Prostate gland (tissue), 2 donors: ENCODE results near the gene RPLP1. TPM values are rescaled to one million over a fixed set of nuclear protein-coding genes. Genes with fewer than 3 reads are reported as not detected.

Source experiments
- DNase-seq: peaks from one replicate; pipeline ENCODE4 v3.0.0-alpha.2; 2019; ENCODE audit warnings: low spot score
- H3K27ac ChIP-seq, 2 donors: fragments of 200-600 bp; sonication (generic); 2 replicates each; pipeline ENCODE4 v1.5.1; 2017 to 2019
- H3K27me3 ChIP-seq: fragments of 200-600 bp; sonication (generic); replicated peaks from 2 replicates; pipeline ENCODE4 v1.5.1; 2019; ENCODE audit not compliant: insufficient read depth
- H3K36me3 ChIP-seq, 2 donors: fragments of 200-600 bp; sonication (generic); 1 replicate in 1 of 2; 2 replicates in 1 of 2; pipeline versions ENCODE4 v1.5.1 to v1.8.1; 2017 to 2019
- H3K4me1 ChIP-seq: fragments of 200-600 bp; sonication (generic); replicated peaks from 2 replicates; pipeline ENCODE4 v1.5.1; 2019
- H3K4me3 ChIP-seq, 2 donors: fragments of 200-600 bp; sonication (generic); 2 replicates each; pipeline ENCODE4 v1.5.1; 2017 to 2019
- H3K9me3 ChIP-seq: fragments of 200-600 bp; sonication (generic); 2 replicates; pipeline ENCODE4 v1.5.1; 2017
- CTCF ChIP-seq, 4 experiments: fragments of 200-600 bp in 2 of 4; fragments of 450-650 bp in 2 of 4; sonication (generic) in 2 of 4; IDR thresholded peaks; 1 replicate in 3 of 4; 2 replicates in 1 of 4; pipeline ENCODE4 v1.5.1; 2016 to 2019; ENCODE audit warnings: antibody characterized with exemption in 4 of 4, mild to moderate bottlenecking in 2 of 4, moderate library complexity in 2 of 4
- POLR2A ChIP-seq: fragments of 450-650 bp; IDR thresholded peaks from one replicate; pipeline ENCODE4 v1.6.1; 2016; ENCODE audit warnings: antibody characterized with exemption, mild to moderate bottlenecking
- POLR2AphosphoS5 ChIP-seq: sonication (generic); formaldehyde crosslinking; IDR thresholded peaks from one replicate; pipeline ENCODE4 v1.6.1; 2017; ENCODE audit warnings: antibody characterized with exemption
- WGBS: methylation state at CpG from one replicate; pipeline ENCODE4 v1.1.5; 2018; 5-methylcytosine and 5-hydroxymethylcytosine counted together
- intact Hi-C: fragments of 100-400 bp; cut with DNase I; formaldehyde crosslinking; loops from one replicate; pipeline ENCODE4 v1.14.2; 2022
- total RNA-seq, 2 donors: library from RNA; depleted of rRNA; stranded (reverse); fragments of >200 nt; gene quantifications; one replicate each; pipeline ENCODE4 v1.1.0, GENCODE V29; 2016

The RPLP1 gene
- total RNA-seq, 2 donors from 2014 or later = 593 to 930 TPM

- no peak overlapping the region for H3K27ac ChIP-seq
- no peaks in the 10 kb centered on the region for H3K4me1 ChIP-seq
- DNase-seq = no peak
- 87% methylated on average over 2 of the region's 2 CpGs for WGBS
- no peak for TF ChIP-seq POLR2A
- no peak for TF ChIP-seq CTCF (IDR thresholded peaks at IDR 0.05)
- TF ChIP-seq POLR2AphosphoS5 = no peak
- H3K4me3 ChIP-seq = no peak overlapping the region
- H3K9me3 ChIP-seq = no peaks in the 10 kb centered on the region
- H3K36me3 ChIP-seq = no peaks in the 10 kb centered on the region
- intact Hi-C loops = no loop called here
- no peaks in the 10 kb centered on the region for H3K27me3 ChIP-seq
Measured at GRCh38 chr15:69424001-69424400, 28.6 kb upstream of the RPLP1 start.

- no peak for TF ChIP-seq CTCF (IDR thresholded peaks at IDR 0.05)
- no peaks in the 10 kb centered on the region for H3K9me3 ChIP-seq
- intact Hi-C loops = no loop called here
- no peak overlapping the region for H3K27ac ChIP-seq
- no peaks in the 10 kb centered on the region for H3K27me3 ChIP-seq
- H3K4me3 ChIP-seq = no peak overlapping the region
- no peak for DNase-seq
- no peaks in the 10 kb centered on the region for H3K4me1 ChIP-seq
- WGBS = 88% methylated on average over 1 of the region's 1 CpG
- no peaks in the 10 kb centered on the region for H3K36me3 ChIP-seq
Measured at GRCh38 chr15:69424748-69425413, 27.7 kb upstream of the RPLP1 start.

- Histone ChIP-seq H3K4me1 (no peaks in the 10 kb centered on the region), H3K9me3 (no peaks in the 10 kb centered on the region), H3K27me3 (no peaks in the 10 kb centered on the region), H3K4me3 (no peak overlapping the region), H3K27ac (no peak overlapping the region), H3K36me3 (no peaks in the 10 kb centered on the region)
- 92% methylated on average over 1 of the region's 1 CpG for WGBS
- TF ChIP-seq POLR2A (no peak), CTCF (IDR thresholded peaks at IDR 0.05) (no peak), POLR2AphosphoS5 (no peak)
- no peak for DNase-seq
- intact Hi-C loops = no loop called here
Measured at GRCh38 chr15:69433831-69434230, 18.8 kb upstream of the RPLP1 start.

- 88% methylated on average over 5 of the region's 5 CpGs for WGBS
- no peak overlapping the region for H3K4me3 ChIP-seq
- H3K27ac ChIP-seq = no peak overlapping the region
Measured at GRCh38 chr15:69434238-69434637, 18.4 kb upstream of the RPLP1 start.

More at GRCh38 chr15:69434238-69434637, 18.4 kb upstream of the RPLP1 start:
- Histone ChIP-seq H3K9me3 (no peaks in the 10 kb centered on the region), H3K4me1 (no peaks in the 10 kb centered on the region), H3K27me3 (no peaks in the 10 kb centered on the region), H3K36me3 (no peaks in the 10 kb centered on the region)
- intact Hi-C loops = no loop called here
- TF ChIP-seq POLR2AphosphoS5 = no peak
- TF ChIP-seq CTCF (IDR thresholded peaks at IDR 0.05) = no peak
- no peak for TF ChIP-seq POLR2A
- DNase-seq = no peak
